Measurements from ENCODE around the gene C21orf91. TPM values are rescaled to one million over a fixed set of nuclear protein-coding genes. Genes with fewer than 3 reads are reported as not detected.

Gene C21orf91
- polyA plus RNA-seq, 2 donors: 2.7 to 4.8 TPM

GRCh38 chr21:17789069-17789468, 30.1 kb downstream of the C21orf91 start:
- no peak overlapping the region for H3K4me3 ChIP-seq (ENCODE audit: low read depth in 1 of 2, low read length in 2 of 2)
- H3K9me3 ChIP-seq (ENCODE audit: control insufficient read depth in 2 of 2, insufficient read depth in 1 of 2, low read depth in 1 of 2, low read length in 1 of 2): no peaks in the 10 kb centered on the region
- peaks cover 3 to 9% of the 10 kb centered on the region in 2 donors for H3K36me3 ChIP-seq (ENCODE audit: control insufficient read depth in 2 of 2, insufficient read depth in 2 of 2, low read length in 1 of 2)
- no peaks in the 10 kb centered on the region for H3K27me3 ChIP-seq (ENCODE audit: control insufficient read depth in 1 of 2, insufficient read depth in 2 of 2, low read length in 2 of 2)
- no peaks in the 10 kb centered on the region for H3K4me1 ChIP-seq (ENCODE audit: control insufficient read depth in 2 of 2, insufficient read depth in 2 of 2, low read length in 1 of 2)
- 48 to 56% methylated on average over 3 of the region's 3 CpGs for WGBS, 2 donors
- H3K27ac ChIP-seq (ENCODE audit: low read depth in 2 of 2, low read length in 1 of 2): no peak overlapping the region

GRCh38 chr21:17786851-17787181, 32.3 kb downstream of the C21orf91 start:
- Histone ChIP-seq H3K9me3 (ENCODE audit: control insufficient read depth in 2 of 2, insufficient read depth in 1 of 2, low read depth in 1 of 2, low read length in 1 of 2) (no peaks in the 10 kb centered on the region), H3K27ac (ENCODE audit: low read depth in 2 of 2, low read length in 1 of 2) (no peak overlapping the region), H3K4me3 (ENCODE audit: low read depth in 1 of 2, low read length in 2 of 2) (no peak overlapping the region), H3K4me1 (ENCODE audit: control insufficient read depth in 2 of 2, insufficient read depth in 2 of 2, low read length in 1 of 2) (no peaks in the 10 kb centered on the region), H3K27me3 (ENCODE audit: control insufficient read depth in 1 of 2, insufficient read depth in 2 of 2, low read length in 2 of 2) (no peaks in the 10 kb centered on the region), H3K36me3 (ENCODE audit: control insufficient read depth in 2 of 2, insufficient read depth in 2 of 2, low read length in 1 of 2) (peaks cover 3 to 9% of the 10 kb centered on the region in 2 donors)
- WGBS, 2 donors: 77 to 93% methylated on average over 2 of the region's 2 CpGs

GRCh38 chr21:17786071-17786850, 32.9 kb downstream of the C21orf91 start:
- Histone ChIP-seq H3K4me3 (ENCODE audit: low read depth in 1 of 2, low read length in 2 of 2) (no peak overlapping the region), H3K36me3 (ENCODE audit: control insufficient read depth in 2 of 2, insufficient read depth in 2 of 2, low read length in 1 of 2) (peaks cover 3 to 9% of the 10 kb centered on the region in 2 donors), H3K4me1 (ENCODE audit: control insufficient read depth in 2 of 2, insufficient read depth in 2 of 2, low read length in 1 of 2) (no peaks in the 10 kb centered on the region), H3K9me3 (ENCODE audit: control insufficient read depth in 2 of 2, insufficient read depth in 1 of 2, low read depth in 1 of 2, low read length in 1 of 2) (no peaks in the 10 kb centered on the region), H3K27me3 (ENCODE audit: control insufficient read depth in 1 of 2, insufficient read depth in 2 of 2, low read length in 2 of 2) (no peaks in the 10 kb centered on the region), H3K27ac (ENCODE audit: low read depth in 2 of 2, low read length in 1 of 2) (no peak overlapping the region)
- 88 to 93% methylated on average over 8 of the region's 8 CpGs for WGBS, 2 donors

DNA sequence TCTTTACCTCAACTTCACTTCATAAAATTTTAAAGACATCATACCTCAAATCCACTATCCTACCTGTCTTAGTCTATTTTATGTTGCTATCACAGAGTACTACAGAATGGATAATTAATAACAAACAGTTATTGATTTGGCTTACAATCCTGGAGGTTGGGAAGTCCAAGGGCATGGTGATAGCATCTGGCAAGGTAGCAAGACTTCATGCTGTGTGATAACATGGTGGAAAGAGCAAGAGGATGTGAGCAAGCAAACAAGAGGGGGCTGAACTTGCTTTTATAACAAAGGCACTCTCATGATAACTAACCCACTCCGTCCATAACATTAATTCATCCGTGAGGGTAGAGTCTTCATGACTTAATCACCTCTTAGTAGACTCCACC, 33.8 kb downstream of the C21orf91 start:
- no peak overlapping the region for H3K4me3 ChIP-seq (ENCODE audit: low read depth in 1 of 2, low read length in 2 of 2)
- H3K9me3 ChIP-seq (ENCODE audit: control insufficient read depth in 2 of 2, insufficient read depth in 1 of 2, low read depth in 1 of 2, low read length in 1 of 2): no peaks in the 10 kb centered on the region
- no peak overlapping the region for H3K27ac ChIP-seq (ENCODE audit: low read depth in 2 of 2, low read length in 1 of 2)
- no peaks in the 10 kb centered on the region for H3K27me3 ChIP-seq (ENCODE audit: control insufficient read depth in 1 of 2, insufficient read depth in 2 of 2, low read length in 2 of 2)
- 95% methylated on average over 2 of the region's 2 CpGs for WGBS, 2 donors
- H3K4me1 ChIP-seq (ENCODE audit: control insufficient read depth in 2 of 2, insufficient read depth in 2 of 2, low read length in 1 of 2): no peaks in the 10 kb centered on the region
- H3K36me3 ChIP-seq (ENCODE audit: control insufficient read depth in 2 of 2, insufficient read depth in 2 of 2, low read length in 1 of 2): peaks cover 3 to 9% of the 10 kb centered on the region in 2 donors

DNA sequence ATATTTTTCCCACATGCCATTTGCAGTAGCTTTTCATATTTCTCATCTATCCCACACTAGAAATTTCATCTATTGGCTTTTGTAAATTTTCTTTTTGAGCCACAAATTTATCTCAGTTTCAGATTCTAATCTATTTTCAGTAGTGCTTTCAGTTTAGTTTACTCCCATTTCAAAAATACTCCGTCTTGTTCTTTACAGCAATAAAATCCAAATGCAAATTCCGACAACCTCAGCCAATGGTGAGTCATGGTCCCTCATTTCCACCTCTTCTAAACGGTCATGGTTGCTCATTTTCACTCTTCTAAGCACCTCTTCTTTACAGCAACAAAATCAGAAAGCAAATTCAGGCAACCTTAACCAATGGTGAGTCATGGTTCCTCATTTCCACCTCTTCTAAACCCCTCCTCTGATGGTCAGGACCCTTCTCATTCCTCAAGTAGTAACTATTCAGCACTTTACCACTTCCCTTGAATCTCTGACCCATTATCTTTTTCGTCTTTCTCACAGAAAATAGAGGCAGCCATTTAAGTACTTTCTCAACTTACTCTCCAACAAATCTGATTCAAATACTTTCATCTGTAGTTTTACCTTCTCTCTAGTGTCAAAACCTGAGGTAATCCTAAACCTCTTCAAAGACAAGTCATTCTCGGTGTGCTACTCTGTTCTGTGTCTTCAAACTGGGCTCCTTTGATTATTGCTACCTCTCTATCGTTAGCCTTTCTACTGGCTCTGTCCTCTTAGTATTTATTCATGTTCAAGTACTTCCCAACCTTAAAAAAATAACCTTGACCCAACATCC, 34.4 kb downstream of the C21orf91 start:
- WGBS, 2 donors: 70 to 76% methylated on average over 6 of the region's 6 CpGs
- Histone ChIP-seq H3K9me3 (ENCODE audit: control insufficient read depth in 2 of 2, insufficient read depth in 1 of 2, low read depth in 1 of 2, low read length in 1 of 2) (no peaks in the 10 kb centered on the region), H3K27me3 (ENCODE audit: control insufficient read depth in 1 of 2, insufficient read depth in 2 of 2, low read length in 2 of 2) (no peaks in the 10 kb centered on the region), H3K27ac (ENCODE audit: low read depth in 2 of 2, low read length in 1 of 2) (no peak overlapping the region), H3K36me3 (ENCODE audit: control insufficient read depth in 2 of 2, insufficient read depth in 2 of 2, low read length in 1 of 2) (peaks cover 3 to 9% of the 10 kb centered on the region in 2 donors), H3K4me3 (ENCODE audit: low read depth in 1 of 2, low read length in 2 of 2) (no peak overlapping the region), H3K4me1 (ENCODE audit: control insufficient read depth in 2 of 2, insufficient read depth in 2 of 2, low read length in 1 of 2) (peaks cover 0 to 2% of the 10 kb centered on the region in 2 donors)

GRCh38 chr21:17784180-17784598, 35.0 kb downstream of the C21orf91 start:
- peaks cover 0 to 2% of the 10 kb centered on the region in 2 donors for H3K4me1 ChIP-seq (ENCODE audit: control insufficient read depth in 2 of 2, insufficient read depth in 2 of 2, low read length in 1 of 2)
- no peaks in the 10 kb centered on the region for H3K27me3 ChIP-seq (ENCODE audit: control insufficient read depth in 1 of 2, insufficient read depth in 2 of 2, low read length in 2 of 2)
- H3K4me3 ChIP-seq (ENCODE audit: low read depth in 1 of 2, low read length in 2 of 2): no peak overlapping the region
- H3K27ac ChIP-seq (ENCODE audit: low read depth in 2 of 2, low read length in 1 of 2): no peak overlapping the region
- no peaks in the 10 kb centered on the region for H3K9me3 ChIP-seq (ENCODE audit: control insufficient read depth in 2 of 2, insufficient read depth in 1 of 2, low read depth in 1 of 2, low read length in 1 of 2)
- WGBS, 2 donors: 69 to 70% methylated on average over 5 of the region's 5 CpGs
- H3K36me3 ChIP-seq (ENCODE audit: control insufficient read depth in 2 of 2, insufficient read depth in 2 of 2, low read length in 1 of 2): peaks cover 3 to 9% of the 10 kb centered on the region in 2 donors

DNA sequence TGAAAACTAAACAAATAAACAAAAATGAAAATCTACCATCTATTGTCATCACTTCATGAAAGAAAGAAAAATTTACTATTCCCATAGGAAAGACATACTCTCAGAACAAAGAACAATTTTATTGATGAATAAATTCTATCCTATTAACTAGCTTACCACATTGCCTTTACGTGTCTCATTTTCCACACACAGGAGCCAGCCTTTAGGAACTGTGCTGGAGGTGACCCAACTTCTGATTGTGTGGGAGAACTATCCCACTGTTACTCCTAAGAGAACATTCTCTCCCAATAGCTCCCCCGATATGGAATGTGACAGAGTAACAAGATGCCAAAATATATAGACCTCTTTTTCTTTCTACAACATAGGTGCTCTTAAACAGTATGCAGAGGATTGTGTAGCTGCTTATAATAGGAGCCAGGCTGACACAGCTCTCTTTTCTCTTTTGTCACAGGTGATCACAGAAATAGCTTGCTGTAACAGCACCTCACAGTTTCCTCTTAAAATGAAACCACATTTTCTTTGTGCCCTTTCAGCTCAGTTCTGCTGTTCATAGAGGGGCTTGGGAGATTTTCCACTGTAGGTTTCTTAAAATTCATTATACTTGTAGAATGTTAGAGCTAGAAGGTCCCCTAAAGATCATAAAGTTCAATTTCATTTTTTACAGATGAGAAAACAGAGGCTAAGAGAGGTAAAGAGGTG, 35.5 kb downstream of the C21orf91 start:
- H3K9me3 ChIP-seq (ENCODE audit: control insufficient read depth in 2 of 2, insufficient read depth in 1 of 2, low read depth in 1 of 2, low read length in 1 of 2): no peaks in the 10 kb centered on the region
- peaks cover 3 to 9% of the 10 kb centered on the region in 2 donors for H3K36me3 ChIP-seq (ENCODE audit: control insufficient read depth in 2 of 2, insufficient read depth in 2 of 2, low read length in 1 of 2)
- H3K4me1 ChIP-seq (ENCODE audit: control insufficient read depth in 2 of 2, insufficient read depth in 2 of 2, low read length in 1 of 2): peaks cover 0 to 2% of the 10 kb centered on the region in 2 donors
- peak overlapping the region in 1 of 2 donors; percentile 30 for H3K27ac ChIP-seq (ENCODE audit: low read depth in 2 of 2, low read length in 1 of 2)
- no peak overlapping the region for H3K4me3 ChIP-seq (ENCODE audit: low read depth in 1 of 2, low read length in 2 of 2)
- 75 to 79% methylated on average over 2 of the region's 2 CpGs for WGBS, 2 donors
- H3K27me3 ChIP-seq (ENCODE audit: control insufficient read depth in 1 of 2, insufficient read depth in 2 of 2, low read length in 2 of 2): no peaks in the 10 kb centered on the region

- WGBS, 2 donors: 91 to 95% methylated on average over 3 of the region's 3 CpGs
- peaks cover 0 to 2% of the 10 kb centered on the region in 2 donors for H3K4me1 ChIP-seq (ENCODE audit: control insufficient read depth in 2 of 2, insufficient read depth in 2 of 2, low read length in 1 of 2)
- H3K27me3 ChIP-seq (ENCODE audit: control insufficient read depth in 1 of 2, insufficient read depth in 2 of 2, low read length in 2 of 2): no peaks in the 10 kb centered on the region
- H3K27ac ChIP-seq (ENCODE audit: low read depth in 2 of 2, low read length in 1 of 2): no peak overlapping the region
- no peaks in the 10 kb centered on the region for H3K9me3 ChIP-seq (ENCODE audit: control insufficient read depth in 2 of 2, insufficient read depth in 1 of 2, low read depth in 1 of 2, low read length in 1 of 2)
- H3K36me3 ChIP-seq (ENCODE audit: control insufficient read depth in 2 of 2, insufficient read depth in 2 of 2, low read length in 1 of 2): peaks cover 3 to 9% of the 10 kb centered on the region in 2 donors
- H3K4me3 ChIP-seq (ENCODE audit: low read depth in 1 of 2, low read length in 2 of 2): no peak overlapping the region
These were observed 36.2 kb downstream of the C21orf91 start for GRCh38 chr21:17783003-17783402.

DNA sequence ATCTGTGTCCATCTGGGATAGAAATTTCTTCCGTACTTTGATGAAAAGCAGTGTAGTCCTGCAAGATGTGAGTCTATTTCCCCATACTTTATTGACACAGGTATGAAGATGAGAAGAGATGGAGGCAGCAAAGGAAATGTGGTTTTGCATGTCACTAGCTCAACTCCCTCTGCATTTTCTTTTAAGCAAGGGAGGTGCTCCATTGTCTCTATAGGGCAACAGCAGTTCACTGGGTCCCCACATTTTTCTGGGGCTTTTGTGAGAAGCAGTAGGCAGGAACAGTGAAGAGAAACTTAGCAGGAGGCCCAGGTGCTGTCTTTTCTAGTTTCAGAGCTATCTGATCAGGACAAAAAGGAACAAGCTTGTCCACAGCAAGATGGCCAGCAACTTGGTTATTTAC, 37.1 kb downstream of the C21orf91 start:
- H3K9me3 ChIP-seq (ENCODE audit: control insufficient read depth in 2 of 2, insufficient read depth in 1 of 2, low read depth in 1 of 2, low read length in 1 of 2): no peaks in the 10 kb centered on the region
- 84 to 89% methylated on average over 1 of the region's 1 CpG for WGBS, 2 donors

More for the DNA sequence above, 37.1 kb downstream of the C21orf91 start:
- H3K4me1 ChIP-seq (ENCODE audit: control insufficient read depth in 2 of 2, insufficient read depth in 2 of 2, low read length in 1 of 2): peaks cover 0 to 2% of the 10 kb centered on the region in 2 donors
- no peak overlapping the region for H3K4me3 ChIP-seq (ENCODE audit: low read depth in 1 of 2, low read length in 2 of 2)
- H3K27me3 ChIP-seq (ENCODE audit: control insufficient read depth in 1 of 2, insufficient read depth in 2 of 2, low read length in 2 of 2): no peaks in the 10 kb centered on the region
- H3K36me3 ChIP-seq (ENCODE audit: control insufficient read depth in 2 of 2, insufficient read depth in 2 of 2, low read length in 1 of 2): peaks cover 3 to 9% of the 10 kb centered on the region in 2 donors
- H3K27ac ChIP-seq (ENCODE audit: low read depth in 2 of 2, low read length in 1 of 2): no peak overlapping the region
